Measurements from ENCODE around the gene KRT82.

DNA sequence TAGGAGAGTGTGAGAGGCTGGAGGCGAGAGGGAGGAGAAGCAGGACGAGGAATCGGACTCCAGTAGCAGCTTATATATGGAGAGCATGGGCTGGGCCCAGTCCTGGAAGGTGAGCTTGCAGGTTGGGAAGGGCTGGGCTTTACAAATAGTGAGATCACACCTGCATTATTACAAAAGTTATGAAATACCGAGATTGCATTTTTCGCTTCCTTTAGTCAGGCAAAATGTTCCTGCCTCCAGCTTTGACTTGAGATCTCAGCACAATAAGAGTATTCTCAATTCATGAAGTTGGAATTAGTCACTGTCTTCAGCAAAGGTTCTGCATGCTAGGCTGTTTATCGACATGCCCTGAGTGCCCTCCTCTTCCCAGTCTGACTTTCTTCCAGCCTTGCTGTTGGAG is 46.0 kb upstream of the KRT82 start, which contains the start of gene KRT6B:
- no peak for TF ChIP-seq POLR2A (IDR thresholded peaks at IDR 0.05)
- TF ChIP-seq, protein P1, sequence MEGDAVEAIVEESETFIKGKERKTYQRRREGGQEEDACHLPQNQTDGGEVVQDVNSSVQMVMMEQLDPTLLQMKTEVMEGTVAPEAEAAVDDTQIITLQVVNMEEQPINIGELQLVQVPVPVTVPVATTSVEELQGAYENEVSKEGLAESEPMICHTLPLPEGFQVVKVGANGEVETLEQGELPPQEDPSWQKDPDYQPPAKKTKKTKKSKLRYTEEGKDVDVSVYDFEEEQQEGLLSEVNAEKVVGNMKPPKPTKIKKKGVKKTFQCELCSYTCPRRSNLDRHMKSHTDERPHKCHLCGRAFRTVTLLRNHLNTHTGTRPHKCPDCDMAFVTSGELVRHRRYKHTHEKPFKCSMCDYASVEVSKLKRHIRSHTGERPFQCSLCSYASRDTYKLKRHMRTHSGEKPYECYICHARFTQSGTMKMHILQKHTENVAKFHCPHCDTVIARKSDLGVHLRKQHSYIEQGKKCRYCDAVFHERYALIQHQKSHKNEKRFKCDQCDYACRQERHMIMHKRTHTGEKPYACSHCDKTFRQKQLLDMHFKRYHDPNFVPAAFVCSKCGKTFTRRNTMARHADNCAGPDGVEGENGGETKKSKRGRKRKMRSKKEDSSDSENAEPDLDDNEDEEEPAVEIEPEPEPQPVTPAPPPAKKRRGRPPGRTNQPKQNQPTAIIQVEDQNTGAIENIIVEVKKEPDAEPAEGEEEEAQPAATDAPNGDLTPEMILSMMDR (IDR thresholded peaks at IDR 0.05): no peak
- no peak for TF ChIP-seq POLR2AphosphoS5 (IDR thresholded peaks at IDR 0.05; ENCODE audit: insufficient read depth in 1 of 2, low read depth in 1 of 2)

Data from vagina (tissue), 2 donors.